Measurements from ENCODE around the gene NLRP7. TPM values are rescaled to one million over a fixed set of nuclear protein-coding genes. Genes with fewer than 3 reads are reported as not detected.
"Not testable (repeated sequence)": the region's sequence is repeated elsewhere in the genome, so short reads cannot be mapped to it uniquely, and the experiment has no call there.

The NLRP7 gene
- total and polyA plus RNA-seq, 2 of the 4 experiments (the other 2 are of a cell fraction) = not detected

DNA sequence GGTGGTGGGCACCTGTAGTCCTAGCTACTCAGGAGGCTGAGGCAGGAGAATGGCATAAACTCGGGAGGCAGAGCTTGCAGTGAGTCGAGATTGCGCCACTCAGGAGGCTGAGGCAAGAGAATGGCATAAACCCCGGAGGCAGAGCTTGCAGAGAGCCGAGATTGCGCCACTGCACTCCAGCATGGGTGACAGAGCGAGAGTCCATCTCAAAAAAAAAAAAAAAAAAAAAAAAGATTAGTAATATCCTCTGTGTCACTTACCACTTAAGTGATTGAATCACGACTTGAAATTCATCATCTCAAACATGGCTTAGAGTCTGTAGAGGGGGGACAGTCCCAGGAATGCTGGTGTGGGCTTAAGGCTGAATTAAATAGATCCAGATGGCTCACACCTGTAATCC lies 46.2 kb downstream of the NLRP7 start:
- H3K56ac ChIP-seq (ENCODE audit: extremely low read depth, insufficient read depth, low read length); DNase-seq; H3K27ac ChIP-seq (ENCODE audit: insufficient read depth, low read length); POLR2A ChIA-PET (ENCODE audit: unreplicated experiment); ATAC-seq (ENCODE audit: low read depth); dilution Hi-C loops (cut with HindIII; ENCODE audit: low sequenced_read_pairs, unreplicated experiment); H2BK15ac ChIP-seq (ENCODE audit: low read depth, low read length); intact Hi-C loops (cut with micrococcal nuclease); H3K4me1 ChIP-seq (ENCODE audit: control insufficient read depth, insufficient read depth, low read length); H3K79me1 ChIP-seq (ENCODE audit: low read depth in 1 of 2, low read length in 2 of 2); H2AK5ac ChIP-seq (ENCODE audit: low read depth, low read length); H3K4me2 ChIP-seq (ENCODE audit: low read depth, low read length); H3K4me3 ChIP-seq (ENCODE audit: insufficient read depth, low read depth, low read length); H2AK9ac ChIP-seq (replicated peaks; ENCODE audit: low read depth, low read length, poor library complexity); H2AFZ ChIP-seq (replicated peaks; ENCODE audit: low read length, poor library complexity); H2BK20ac ChIP-seq (ENCODE audit: low read depth, low read length); H4K8ac ChIP-seq (ENCODE audit: low read depth in 2 of 2, low read length in 2 of 2); H3K9ac ChIP-seq (ENCODE audit: low read depth, low read length); H4K91ac ChIP-seq (ENCODE audit: insufficient read depth, low read depth, low read length); H3K27me3 ChIP-seq (ENCODE audit: control insufficient read depth, insufficient read depth, low read length); H3K9me1 ChIP-seq (ENCODE audit: insufficient read depth, low read length); BruUV-seq (replicated peaks); H2BK5ac ChIP-seq (ENCODE audit: low read depth, low read length, poor library complexity, severe bottlenecking); in situ Hi-C loops (cut with MboI; ENCODE audit: low sequenced_read_pairs); H4K20me1 ChIP-seq (ENCODE audit: insufficient read depth, low read length); H3K18ac ChIP-seq (ENCODE audit: low read depth, low read length); H3K14ac ChIP-seq (replicated peaks; ENCODE audit: low read depth, low read length); H3K4ac ChIP-seq (ENCODE audit: low read depth, low read length); H4K5ac ChIP-seq (ENCODE audit: low read depth, low read length); H3K23ac ChIP-seq (ENCODE audit: low read depth, low read length); H3K36me3 ChIP-seq (ENCODE audit: control insufficient read depth, insufficient read depth, low read length); H2BK120ac ChIP-seq (ENCODE audit: low read depth, low read length); CTCF ChIA-PET: not testable (repeated sequence)
- no CpG with 5 or more reads among the region's 8 CpGs for WGBS, 2 experiments (ENCODE audit: extremely low coverage in 2 of 2, insufficient read length in 1 of 2)
- peaks cover 11% of the 10 kb centered on the region for H3K9me3 ChIP-seq (ENCODE audit: control insufficient read depth, insufficient read depth, low read length)

DNA sequence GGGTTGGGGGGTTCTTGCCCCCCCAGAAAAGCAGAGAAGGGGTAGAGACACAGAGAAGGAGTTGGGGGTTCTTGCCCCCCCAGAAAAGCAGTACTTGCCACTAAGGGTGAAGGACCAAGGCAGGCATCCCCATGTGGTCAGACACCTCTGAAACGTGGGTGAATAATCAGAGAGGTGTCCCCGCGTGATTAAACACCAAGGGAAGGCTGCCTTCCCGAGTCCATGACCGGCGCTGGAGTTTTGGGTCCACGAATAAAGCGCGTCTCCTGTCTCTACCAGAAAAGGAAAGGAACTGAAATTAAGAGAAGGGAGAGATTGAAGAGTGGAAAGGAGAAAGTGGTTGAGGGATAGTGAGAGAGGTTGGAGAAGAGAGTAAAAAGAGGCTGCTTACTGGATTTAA lies 47.7 kb downstream of the NLRP7 start:
- POLR2A ChIA-PET (ENCODE audit: unreplicated experiment); H3K9ac ChIP-seq (ENCODE audit: low read depth, low read length); H3K27me3 ChIP-seq (ENCODE audit: control insufficient read depth, insufficient read depth, low read length); H2BK120ac ChIP-seq (ENCODE audit: low read depth, low read length); in situ Hi-C loops (cut with MboI; ENCODE audit: low sequenced_read_pairs); H3K23ac ChIP-seq (ENCODE audit: low read depth, low read length); H3K4me1 ChIP-seq (ENCODE audit: control insufficient read depth, insufficient read depth, low read length); H2AFZ ChIP-seq (replicated peaks; ENCODE audit: low read length, poor library complexity); ATAC-seq (ENCODE audit: low read depth); H3K56ac ChIP-seq (ENCODE audit: extremely low read depth, insufficient read depth, low read length); H4K20me1 ChIP-seq (ENCODE audit: insufficient read depth, low read length); H2BK5ac ChIP-seq (ENCODE audit: low read depth, low read length, poor library complexity, severe bottlenecking); H3K14ac ChIP-seq (replicated peaks; ENCODE audit: low read depth, low read length); H3K27ac ChIP-seq (ENCODE audit: insufficient read depth, low read length); H2AK5ac ChIP-seq (ENCODE audit: low read depth, low read length); H2BK20ac ChIP-seq (ENCODE audit: low read depth, low read length); H2BK15ac ChIP-seq (ENCODE audit: low read depth, low read length); H3K18ac ChIP-seq (ENCODE audit: low read depth, low read length); intact Hi-C loops (cut with micrococcal nuclease); H3K4ac ChIP-seq (ENCODE audit: low read depth, low read length); BruUV-seq (replicated peaks); DNase-seq; H4K91ac ChIP-seq (ENCODE audit: insufficient read depth, low read depth, low read length); H4K8ac ChIP-seq (ENCODE audit: low read depth in 2 of 2, low read length in 2 of 2); CTCF ChIA-PET; H3K4me2 ChIP-seq (ENCODE audit: low read depth, low read length); H2AK9ac ChIP-seq (replicated peaks; ENCODE audit: low read depth, low read length, poor library complexity); H3K9me1 ChIP-seq (ENCODE audit: insufficient read depth, low read length); H4K5ac ChIP-seq (ENCODE audit: low read depth, low read length); H3K9me3 ChIP-seq (ENCODE audit: control insufficient read depth, insufficient read depth, low read length); H3K79me1 ChIP-seq (ENCODE audit: low read depth in 1 of 2, low read length in 2 of 2); dilution Hi-C loops (cut with HindIII; ENCODE audit: low sequenced_read_pairs, unreplicated experiment); H3K4me3 ChIP-seq (ENCODE audit: insufficient read depth, low read depth, low read length); H3K36me3 ChIP-seq (ENCODE audit: control insufficient read depth, insufficient read depth, low read length): not testable (repeated sequence)
- WGBS, 2 experiments (ENCODE audit: extremely low coverage in 2 of 2, insufficient read length in 1 of 2) = 78% methylated on average over 6 of the region's 9 CpGs; no CpG with 5 or more reads in 1 of the 2 experiments

Data from IMR-90 (cell line).